Hypothalamus (tissue), 51 donors: Measurements from ENCODE around the gene TLL2.
A peak's percentile ranks its signal among the peaks of the same experiment; 100 is the strongest.

Source experiments
- DNase-seq, 51 donors: peaks; one replicate each; lab custom pipeline; 2025; lab: John Stamatoyannopoulos, UW

TLL2 gene

DNA sequence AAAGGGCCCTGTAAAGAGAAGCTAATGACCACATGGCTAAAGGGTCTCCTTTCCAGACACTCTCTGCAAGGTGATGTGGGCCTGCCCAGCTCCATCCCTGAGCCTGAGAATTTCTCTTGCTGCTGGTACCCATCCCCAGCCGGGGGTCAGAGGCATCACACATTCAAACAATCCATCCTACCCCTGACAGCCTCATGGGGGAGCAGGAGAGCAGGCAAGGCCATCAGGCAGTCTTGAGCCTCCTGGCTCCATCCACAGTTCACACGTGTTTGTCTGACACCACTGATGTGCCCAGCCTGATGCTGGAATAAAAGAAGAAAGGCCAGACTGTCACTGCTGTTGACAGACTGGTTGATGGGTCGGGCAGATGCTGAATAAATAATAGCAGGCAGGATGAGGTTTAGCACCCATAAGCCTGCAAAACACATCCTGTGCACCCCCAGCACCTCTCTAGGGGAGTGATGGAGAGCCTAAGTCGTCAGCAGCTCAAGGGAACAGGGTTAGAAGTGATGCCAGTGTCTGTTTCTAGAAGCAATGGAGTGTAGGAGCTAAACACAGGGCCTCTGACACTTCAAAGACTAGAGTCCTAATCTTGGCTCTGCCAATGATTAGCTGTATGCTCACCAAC lies 43.5 kb downstream of the TLL2 start:
- peak in 39 of 51 donors; percentile 1 to 72 (median 32) for DNase-seq

DNA sequence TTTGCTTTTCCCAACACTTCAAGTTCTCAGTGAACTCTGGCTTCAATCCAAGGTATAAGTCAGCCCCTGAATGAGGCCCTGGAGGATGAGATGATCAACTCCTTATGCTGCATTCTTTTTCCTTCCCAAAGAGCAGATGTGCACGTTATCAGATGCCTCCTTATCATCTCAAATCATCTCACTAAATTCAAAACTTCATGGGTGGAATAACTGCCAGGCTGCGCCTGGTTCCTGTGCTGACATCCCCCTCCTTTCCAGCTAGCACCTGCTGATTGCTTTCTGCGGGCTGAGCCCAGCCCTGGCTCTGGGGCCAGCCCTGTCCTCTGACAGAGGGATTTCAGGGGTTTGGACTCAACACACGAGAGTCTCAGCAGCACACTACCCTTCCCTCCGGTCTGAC lies 44.9 kb downstream of the TLL2 start:
- no peak for DNase-seq

DNA sequence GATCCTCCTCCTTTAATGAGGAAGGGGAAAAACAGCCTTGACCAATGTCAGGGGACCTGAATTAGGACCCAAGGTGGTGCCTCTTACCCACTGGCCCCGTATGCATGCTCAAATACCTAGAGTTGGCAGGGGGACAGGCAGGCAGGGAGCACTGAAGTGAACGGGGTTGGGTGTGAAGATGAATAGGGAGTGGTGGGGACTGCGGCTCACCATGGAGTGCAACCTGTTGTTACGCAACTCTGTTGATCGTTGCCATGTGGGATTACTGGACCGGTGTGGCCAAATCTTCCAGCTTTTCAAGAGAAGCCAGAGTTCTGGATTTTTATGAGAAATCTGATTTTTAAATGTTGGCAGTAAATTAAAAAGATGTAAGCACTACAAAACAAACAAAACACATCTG lies 48.1 kb downstream of the TLL2 start:
- no peak for DNase-seq

DNA sequence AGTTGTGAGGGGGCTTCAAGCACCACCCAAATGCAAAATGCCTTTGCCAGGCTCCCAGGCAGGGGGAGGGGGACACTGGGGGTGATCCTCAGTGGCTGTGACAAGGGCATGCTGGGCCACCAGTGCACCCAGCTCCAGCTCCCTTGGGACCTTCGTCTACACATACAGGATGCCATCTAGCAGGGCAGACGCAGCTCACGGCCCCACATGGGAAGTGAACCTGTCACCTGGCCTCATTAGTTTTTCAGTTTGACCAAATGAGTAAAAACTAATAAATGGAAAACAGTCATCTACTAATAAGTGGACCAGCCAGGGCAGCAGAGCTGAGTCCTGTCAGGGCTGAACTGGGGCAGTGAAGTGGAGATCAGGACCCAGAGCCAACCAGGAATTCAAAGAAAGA lies 50.2 kb downstream of the TLL2 start:
- no peak for DNase-seq

DNA sequence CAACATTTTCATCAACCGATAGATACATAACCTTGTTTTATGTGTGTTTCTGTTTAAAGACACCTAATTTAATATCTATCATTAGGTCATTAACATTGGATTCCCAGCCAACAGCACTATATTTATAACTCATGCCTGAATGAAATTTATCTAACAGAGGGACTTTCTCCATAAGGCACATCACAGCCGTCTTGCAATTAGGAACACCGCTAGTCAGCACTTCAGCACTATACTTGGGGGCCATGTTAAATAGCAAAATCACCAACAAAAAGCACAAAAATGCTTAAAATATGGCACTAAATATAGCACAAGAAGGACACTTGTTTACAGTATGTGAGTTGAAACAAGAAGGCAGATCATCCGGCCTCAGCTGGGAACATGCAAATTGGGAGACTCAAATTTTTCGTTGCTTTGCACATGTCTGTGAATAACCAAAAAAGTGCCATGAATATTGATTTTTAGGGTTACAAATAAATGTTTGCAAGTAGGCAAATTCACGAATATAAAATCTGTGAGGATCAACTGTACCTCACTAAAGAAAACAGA lies 51.0 kb downstream of the TLL2 start:
- DNase-seq, result no peak

DNA sequence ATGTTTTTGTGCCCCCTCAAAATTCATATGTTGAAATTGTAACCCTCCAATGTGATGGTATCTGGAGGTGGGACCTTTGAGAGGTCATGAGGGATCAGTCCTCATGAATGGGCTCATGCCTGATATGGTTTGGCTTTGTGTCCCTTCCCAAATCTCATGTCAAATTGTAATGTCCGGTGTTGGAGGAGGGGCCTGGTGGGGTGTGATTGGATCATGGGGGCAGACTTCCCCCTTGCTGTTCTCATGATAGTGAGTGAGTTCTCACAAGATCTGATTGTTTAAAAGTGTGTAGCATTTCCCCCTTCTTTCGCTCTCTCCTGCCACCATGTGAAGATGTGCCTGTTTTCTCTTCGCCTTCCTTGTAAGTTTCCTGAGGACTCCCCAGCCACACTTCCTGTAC lies 53.4 kb downstream of the TLL2 start:
- DNase-seq, result no peak

DNA sequence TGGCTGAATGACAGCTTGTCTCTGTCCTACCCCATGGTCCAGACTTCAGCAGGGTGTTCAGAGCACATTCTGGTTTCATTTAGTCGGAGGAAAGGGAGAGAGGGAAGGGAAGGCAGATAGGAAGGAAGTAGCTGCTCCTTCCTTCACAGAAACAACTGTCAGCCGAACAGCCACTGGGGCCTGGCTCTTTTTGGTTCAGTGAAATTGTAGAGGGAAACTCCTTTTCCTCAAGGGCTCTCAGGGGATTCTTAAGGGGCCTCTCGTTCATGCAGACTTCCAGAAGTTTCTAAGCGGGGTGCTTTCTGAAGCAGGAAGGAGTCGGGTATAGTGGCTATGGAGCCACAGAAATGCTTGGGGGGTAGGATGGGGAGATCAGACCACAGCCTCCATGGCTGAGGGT lies 56.4 kb downstream of the TLL2 start:
- no peak for DNase-seq

DNA sequence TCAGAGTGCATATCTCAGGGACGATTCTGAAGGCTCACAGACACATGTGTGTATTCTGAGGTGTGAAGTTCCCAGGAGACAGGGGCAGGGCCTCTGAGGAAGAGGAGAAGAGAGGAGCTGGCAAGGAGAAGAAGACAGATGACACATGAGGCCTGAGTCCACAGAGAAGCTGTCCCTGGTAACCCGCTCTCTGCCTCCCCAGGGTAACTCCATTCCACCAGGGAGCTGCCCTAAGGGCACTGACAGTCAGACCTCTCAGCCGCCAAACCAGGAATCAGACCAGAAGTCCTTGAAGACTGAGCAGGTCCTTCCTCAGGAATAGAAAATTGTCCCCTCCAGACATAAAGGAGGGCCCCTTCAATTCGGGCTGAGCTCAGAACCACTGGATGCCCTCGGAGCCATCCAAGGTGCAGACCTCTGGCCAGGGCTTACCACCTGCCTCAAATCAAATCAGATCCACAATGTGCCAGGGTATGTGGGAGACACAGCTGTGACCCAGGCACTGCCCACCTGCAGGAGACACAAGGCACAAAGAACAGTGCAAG lies 57.4 kb downstream of the TLL2 start:
- DNase-seq, result no peak

DNA sequence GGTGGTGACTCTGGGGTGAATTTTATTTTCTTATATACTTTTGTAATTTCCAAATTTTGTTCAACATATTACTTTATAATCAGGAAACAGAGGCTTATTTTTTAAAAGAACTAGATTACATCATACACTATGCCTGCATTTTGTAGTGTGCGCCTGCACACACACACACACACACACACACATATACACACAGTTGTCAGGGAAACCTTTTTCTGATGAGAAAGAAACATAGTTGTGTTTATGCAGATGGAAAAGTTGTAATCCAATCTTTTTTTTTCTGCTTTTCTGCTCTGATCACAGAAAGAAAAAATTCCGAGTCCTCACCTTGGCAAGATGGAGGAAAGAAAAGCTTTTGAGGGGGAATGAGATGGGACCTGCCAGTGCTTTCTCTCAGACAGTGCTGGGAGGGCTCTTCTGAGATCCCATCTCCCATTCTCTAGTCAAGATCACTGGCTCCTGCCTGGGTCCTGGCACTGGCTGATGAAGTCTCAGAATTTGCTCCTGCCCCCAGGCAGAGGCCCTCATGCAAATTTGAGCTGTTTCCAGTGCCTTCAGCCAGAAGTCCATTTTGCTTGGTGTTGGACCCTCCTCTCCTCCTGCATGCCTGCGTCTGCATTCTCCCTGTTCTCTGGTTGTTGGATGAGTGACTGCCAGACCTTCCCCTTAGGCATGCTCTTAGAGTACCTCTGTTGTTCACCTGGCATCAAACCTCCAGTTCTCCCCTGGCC lies 59.7 kb downstream of the TLL2 start:
- no peak for DNase-seq

DNA sequence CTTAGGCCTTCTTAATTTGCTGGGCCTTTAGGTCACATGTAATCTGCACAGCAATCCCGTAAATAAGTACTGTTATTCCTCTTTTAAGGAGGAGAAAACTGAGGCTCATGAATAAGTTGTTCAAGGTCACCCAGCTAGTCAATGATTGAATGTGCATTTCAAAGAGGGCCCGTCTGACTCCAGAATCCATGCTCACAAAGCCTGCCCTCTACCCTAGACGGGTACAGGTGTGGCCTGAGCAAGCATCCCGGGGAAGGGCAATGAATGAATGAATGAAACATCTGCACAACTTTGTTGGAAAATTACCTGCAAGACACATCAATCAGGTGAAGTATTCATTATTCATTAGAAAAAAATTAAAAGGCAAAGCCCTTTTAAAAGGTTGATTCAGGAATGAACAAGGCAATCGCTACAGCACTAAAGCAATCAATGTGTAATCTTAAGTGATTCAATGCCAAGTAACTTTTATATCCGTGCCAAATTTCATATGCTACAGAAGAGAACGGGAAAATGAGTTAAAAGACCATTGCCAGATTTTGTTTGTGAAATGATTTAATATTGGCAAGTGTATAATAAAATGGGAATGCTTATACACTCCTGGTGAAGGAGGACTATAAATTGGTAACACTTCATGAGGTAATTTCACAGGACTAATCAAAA lies 61.1 kb downstream of the TLL2 start:
- no peak for DNase-seq

DNA sequence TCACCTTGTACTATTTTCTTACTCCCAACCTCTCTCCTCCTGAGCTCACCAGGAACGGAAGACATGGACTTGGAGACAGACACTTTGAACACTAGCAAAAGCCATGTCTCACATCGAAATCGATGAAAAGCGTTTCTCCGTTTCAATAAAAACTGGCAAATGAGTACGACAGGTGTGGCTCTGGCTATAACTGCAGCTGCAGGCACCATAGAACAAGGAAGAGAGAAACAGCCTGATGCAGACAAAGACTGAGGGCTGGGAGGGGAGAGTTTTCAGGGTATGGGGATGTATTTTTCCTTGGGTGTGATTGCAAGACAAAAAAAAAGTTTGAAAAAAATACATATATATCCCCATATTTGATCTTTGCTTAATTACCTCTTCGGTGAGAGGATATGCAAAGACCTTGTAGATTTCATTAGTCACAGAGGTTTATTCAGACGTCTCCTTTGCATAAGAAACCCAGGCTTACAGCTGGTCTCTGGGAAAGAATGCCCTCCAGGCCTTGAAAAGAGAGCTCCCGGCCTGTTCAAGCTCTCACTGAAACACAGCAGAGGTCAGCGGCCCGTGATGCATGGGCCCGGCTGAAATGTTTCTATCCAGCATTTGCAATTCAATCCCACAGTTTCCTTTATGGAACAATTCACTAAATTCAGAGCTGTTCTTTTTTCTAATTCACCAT lies 63.1 kb downstream of the TLL2 start:
- DNase-seq, result peak in 1 of 51 donors; percentile 4

DNA sequence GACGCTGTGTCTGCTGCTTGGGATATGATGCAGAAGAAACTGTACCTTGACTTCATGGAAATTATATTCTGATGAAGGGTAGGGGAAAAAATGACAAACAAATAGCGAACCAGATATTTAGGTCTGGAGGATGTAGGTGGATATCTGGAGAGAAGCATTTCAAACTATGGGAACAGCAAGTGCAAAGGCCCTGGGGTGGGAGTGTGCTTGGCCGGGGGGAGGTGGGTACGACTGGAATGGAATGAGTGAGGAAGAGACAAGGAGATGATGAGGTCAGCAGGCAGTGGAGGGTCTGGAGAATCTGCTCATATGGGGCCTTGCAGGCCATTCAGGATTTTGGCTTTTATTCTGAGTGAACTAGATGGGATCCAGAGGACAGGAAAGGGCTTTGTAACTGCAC lies 65.2 kb downstream of the TLL2 start:
- DNase-seq, result no peak

DNA sequence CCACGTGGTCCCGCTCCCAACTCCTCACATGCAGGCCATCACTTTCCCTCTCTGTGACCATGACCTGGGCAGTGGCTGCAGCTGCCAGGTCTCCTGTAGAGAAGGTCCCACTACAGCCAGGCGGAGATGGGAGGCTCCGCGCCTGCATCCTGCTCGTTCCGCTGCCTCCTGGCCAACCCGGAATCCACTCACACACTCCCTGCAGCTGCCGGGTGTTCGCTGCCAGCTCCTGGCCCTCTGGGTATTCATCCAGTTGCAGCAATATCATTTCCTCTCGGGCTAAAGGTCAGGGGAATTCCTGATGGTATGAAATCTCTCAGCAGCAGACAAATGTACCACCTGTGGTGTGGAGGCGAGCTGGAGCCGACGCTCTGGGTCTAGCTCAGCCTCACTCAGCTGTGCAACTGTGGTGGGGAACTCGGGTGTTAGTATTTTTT lies 65.7 kb downstream of the TLL2 start:
- DNase-seq, result no peak

DNA sequence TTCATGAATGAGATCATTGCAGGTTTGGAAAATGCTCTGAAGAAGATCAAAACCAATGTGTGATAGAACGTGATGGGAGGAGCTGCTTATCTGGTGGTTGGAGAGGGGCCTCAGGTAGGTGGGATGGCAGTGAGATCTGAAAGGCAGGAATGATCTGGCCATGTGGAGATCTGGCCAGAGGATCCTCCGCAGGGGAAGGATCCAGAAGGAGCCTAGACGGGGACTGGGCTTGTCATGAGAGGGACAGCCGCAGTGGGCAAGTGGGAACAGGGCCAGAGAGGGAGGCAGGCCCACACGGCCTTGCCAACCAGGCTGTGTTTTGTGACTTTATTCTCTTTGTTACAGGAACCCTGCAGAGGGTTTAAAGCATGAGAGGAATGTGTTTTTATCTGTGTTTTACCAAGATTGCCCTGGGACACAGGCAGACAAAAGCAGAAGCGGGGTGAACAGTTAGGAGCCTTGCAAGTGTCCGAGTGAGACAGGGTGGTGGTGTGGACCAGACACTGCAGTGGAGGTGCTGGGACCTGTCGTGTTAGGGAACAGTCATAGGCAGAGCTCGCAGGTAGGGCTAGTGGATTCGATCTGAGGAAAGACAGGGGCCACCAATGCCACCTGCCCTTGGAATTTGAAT lies 66.6 kb downstream of the TLL2 start:
- DNase-seq, result no peak

DNA sequence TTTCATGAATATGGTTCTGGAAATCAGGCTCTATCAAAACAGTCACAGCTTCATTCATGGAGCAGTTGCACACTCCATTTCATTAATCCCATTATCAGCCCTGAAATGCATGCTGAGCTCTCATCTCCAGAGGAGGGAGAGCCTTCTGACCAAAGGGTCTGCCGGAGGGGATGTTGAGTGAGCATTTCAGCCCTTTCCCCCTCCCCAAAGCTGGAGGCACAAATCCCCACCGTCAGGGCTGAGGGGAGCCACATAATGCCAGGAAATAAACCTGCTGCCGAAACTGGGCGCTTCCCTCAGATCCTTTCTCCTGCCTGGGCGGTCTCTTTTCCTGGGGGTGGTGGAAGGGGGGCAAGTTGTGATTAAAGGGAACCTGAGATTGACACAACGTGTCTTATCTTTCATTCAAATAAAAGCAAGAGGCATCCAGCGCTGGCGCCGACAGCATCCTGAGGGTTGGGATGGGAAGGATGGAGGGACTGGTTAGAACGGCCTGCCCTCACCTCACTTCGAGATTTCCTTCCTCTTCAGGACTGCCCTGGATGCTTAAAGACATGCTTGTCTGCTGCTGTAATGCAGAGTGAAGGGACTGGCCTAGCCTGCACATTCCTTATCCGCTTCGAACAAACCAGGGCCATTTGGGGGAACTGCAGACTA lies 71.6 kb downstream of the TLL2 start:
- no peak for DNase-seq

DNA sequence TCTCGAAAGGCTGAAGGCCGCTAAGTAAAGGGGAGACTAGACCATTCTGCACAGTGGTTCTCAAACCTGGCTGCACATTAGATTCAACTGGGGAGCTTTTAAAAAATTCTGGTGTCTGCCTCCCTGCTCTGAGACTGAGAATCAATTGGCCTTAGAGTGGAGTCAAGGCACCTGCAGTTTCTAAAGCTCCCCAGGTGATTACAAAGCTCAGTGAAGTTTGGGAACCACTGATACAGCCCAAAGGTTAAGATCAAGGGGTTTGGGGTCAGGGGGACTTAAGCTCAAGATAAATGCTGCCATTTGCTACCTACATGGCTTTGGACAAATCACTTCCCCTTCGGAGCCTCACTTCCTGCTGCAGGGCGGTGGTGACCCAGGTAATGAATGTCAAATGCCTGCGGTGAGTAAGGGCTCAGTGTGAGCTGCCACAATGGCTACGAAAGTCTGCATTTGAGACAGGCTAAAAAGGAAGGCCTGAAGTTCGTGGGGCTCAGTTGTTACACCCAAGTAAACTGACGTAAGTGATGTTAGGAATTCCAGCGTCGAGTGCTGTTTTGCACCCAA lies 72.3 kb downstream of the TLL2 start:
- no peak for DNase-seq

DNA sequence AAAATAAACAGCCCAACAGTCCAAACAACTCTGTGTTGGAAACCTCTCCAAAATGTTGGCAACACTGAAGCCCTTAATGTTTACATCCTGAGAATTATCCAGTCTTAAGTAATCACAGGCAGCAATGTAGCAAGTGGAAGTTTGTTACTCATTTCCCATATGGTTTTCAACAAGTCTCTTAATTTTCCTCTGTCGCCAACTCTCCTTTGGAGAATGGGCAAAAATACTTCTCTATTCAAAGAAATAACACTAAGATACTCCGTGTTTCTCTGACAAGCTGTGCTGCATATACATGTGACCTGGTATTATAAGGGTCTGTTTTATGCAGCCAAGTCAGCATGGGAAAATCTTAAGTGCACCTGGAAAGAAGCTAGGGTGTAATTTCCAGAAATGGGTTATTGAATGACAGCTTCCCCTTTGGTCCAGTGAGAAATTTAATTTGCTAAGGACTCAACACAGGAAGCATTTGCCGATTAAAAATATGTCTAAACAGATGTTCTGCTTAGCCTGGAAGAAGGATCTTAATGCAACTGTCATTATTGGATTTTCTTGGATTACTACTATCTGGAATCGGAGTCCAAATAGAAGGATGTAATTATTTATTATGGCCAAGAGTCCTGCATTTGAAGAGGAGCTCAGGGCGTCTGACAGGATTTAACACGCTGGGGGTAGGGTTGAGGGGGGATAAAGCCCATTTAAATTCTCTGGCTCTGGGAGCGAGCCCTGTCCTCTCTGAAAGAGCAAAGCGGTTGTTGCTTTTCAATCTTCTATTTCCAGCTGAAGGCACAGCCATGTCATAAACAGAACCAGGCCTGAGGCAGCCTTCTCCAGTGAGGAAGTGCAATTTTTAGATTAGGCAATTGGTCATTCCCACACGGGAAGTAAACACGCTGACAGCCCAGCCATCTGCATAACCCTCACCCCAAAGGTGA lies 73.1 kb downstream of the TLL2 start:
- no peak for DNase-seq

DNA sequence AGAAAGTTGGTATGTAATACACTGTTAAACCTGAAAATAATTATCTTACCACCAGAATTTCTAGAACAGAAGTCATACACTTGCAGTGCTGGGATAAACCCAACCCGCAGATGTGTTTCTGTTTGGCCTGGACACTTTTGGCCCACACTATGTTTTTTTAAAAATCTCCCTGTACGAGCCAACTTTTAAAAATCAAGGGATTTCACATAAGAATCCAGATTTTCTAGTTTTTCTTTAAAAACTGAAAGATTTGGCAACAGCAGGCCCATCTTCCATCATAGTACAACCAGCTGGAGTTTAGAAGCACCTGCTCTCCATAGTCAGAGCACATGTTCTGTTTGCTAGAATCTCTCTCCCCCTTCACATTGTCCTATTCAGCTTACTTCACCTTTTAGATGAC lies 74.0 kb downstream of the TLL2 start:
- DNase-seq, result no peak
